GM23338 (cell line): ENCODE data around the gene ACOXL. TPM values are rescaled to one million over a fixed set of nuclear protein-coding genes. Genes with fewer than 3 reads are reported as not detected.

Experiments
- ATAC-seq: fragments of 200-7000 bp; cut with Tn5 transposase; 3 replicates; pipeline ENCODE4 v1.9.1; 2020
- DNase-seq: peaks from one replicate; pipeline ENCODE4 v3.0.0-alpha.2; 2015; ENCODE audit warnings: low spot score
- H2AFZ ChIP-seq: fragments of 200-600 bp; sonication (generic); 2 replicates; pipeline ENCODE4 v1.8.0; 2016; ENCODE audit warnings: antibody characterized with exemption, mild to moderate bottlenecking, moderate library complexity
- H3F3A ChIP-seq: fragments of 200-600 bp; sonication (generic); replicated peaks from 2 replicates; pipeline ENCODE4 v1.8.0; 2017; ENCODE audit warnings: antibody characterized with exemption, mixed run types, low read depth
- H3K27ac ChIP-seq: fragments of 200-600 bp; sonication (generic); 2 replicates; pipeline ENCODE4 v1.6.1; 2016; ENCODE audit warnings: low read depth
- H3K27me3 ChIP-seq: fragments of 200-600 bp; sonication (generic); 2 replicates; pipeline ENCODE4 v1.8.0; 2016; ENCODE audit warnings: mild to moderate bottlenecking, mixed run types, moderate library complexity; ENCODE audit not compliant: insufficient read depth
- H3K36me3 ChIP-seq: fragments of 200-600 bp; sonication (generic); 2 replicates; pipeline ENCODE4 v1.8.0; 2016; ENCODE audit warnings: mild to moderate bottlenecking; ENCODE audit not compliant: insufficient read depth
- H3K4me1 ChIP-seq: fragments of 200-600 bp; sonication (generic); 2 replicates; pipeline ENCODE4 v1.8.0; 2016; ENCODE audit warnings: mild to moderate bottlenecking, moderate library complexity; ENCODE audit not compliant: insufficient read depth
- H3K4me2 ChIP-seq: fragments of 200-600 bp; sonication (generic); 2 replicates; pipeline ENCODE4 v1.7.1; 2017; ENCODE audit warnings: mixed run types
- H3K4me3 ChIP-seq: fragments of 200-600 bp; sonication (generic); 2 replicates; pipeline ENCODE4 v1.6.1; 2016; ENCODE audit warnings: mixed run types
- H3K79me2 ChIP-seq: fragments of 200-600 bp; sonication (generic); replicated peaks from 2 replicates; pipeline ENCODE4 v1.8.0; 2017; ENCODE audit warnings: mild to moderate bottlenecking; ENCODE audit not compliant: insufficient read depth
- H3K9me2 ChIP-seq: fragments of 200-600 bp; sonication (generic); 2 replicates; pipeline ENCODE4 v1.8.0; 2017; ENCODE audit not compliant: insufficient read depth
- H4K20me1 ChIP-seq: fragments of 200-600 bp; sonication (generic); replicated peaks from 2 replicates; pipeline ENCODE4 v1.8.0; 2017; ENCODE audit warnings: mild to moderate bottlenecking; ENCODE audit not compliant: insufficient read depth
- H3K27ac Mint-ChIP-seq: 2 replicates; pipeline ENCODE4 v1.8.0; 2020; ENCODE audit warnings: inconsistent platforms, mild to moderate bottlenecking, moderate library complexity, mixed read lengths
- H3K27me3 Mint-ChIP-seq: 3 replicates; pipeline ENCODE4 v1.8.0; 2022; ENCODE audit warnings: low read depth, mild to moderate bottlenecking, moderate library complexity, mixed read lengths, inconsistent platforms; ENCODE audit not compliant: insufficient read depth, poor library complexity
- H3K36me3 Mint-ChIP-seq: 3 replicates; pipeline ENCODE4 v1.8.0; 2021; ENCODE audit warnings: low read depth, mild to moderate bottlenecking, inconsistent platforms, moderate library complexity, mixed read lengths
- H3K4me1 Mint-ChIP-seq: 3 replicates; pipeline ENCODE4 v1.8.0; 2020; ENCODE audit warnings: mild to moderate bottlenecking, inconsistent platforms, mixed read lengths
- H3K4me3 Mint-ChIP-seq: 3 replicates; pipeline ENCODE4 v1.8.0; 2021; ENCODE audit warnings: moderate library complexity, mild to moderate bottlenecking, inconsistent platforms, mixed read lengths
- H3K9me3 Mint-ChIP-seq: 3 replicates; pipeline ENCODE4 v1.8.0; 2020; ENCODE audit warnings: moderate library complexity, mild to moderate bottlenecking, inconsistent platforms, mixed read lengths
- CREB1 ChIP-seq: fragments of 250-450 bp; sonication (Bioruptor Pico); IDR thresholded peaks from 2 replicates; pipeline ENCODE4 v1.5.0; 2020; ENCODE audit warnings: low read depth, mild to moderate bottlenecking, moderate library complexity
- CTCF ChIP-seq, 2 experiments: fragments of 200-600 bp in 1 of 2; sonication (generic) in 1 of 2; conservative IDR thresholded peaks; 2 replicates each; pipeline versions ENCODE4 v1.5.1 to v1.6.1; 2016 to 2017; ENCODE audit warnings: antibody characterized with exemption in 2 of 2, low read depth in 2 of 2, mild to moderate bottlenecking in 2 of 2, moderate library complexity in 1 of 2
- ETS1 ChIP-seq: IDR thresholded peaks from 2 replicates; pipeline ENCODE4 v1.6.1; 2016; ENCODE audit warnings: antibody characterized with exemption
- EZH2 ChIP-seq: fragments of 200-600 bp; sonication (generic); IDR thresholded peaks from one replicate; pipeline ENCODE4 v1.8.0; 2017; ENCODE audit warnings: antibody characterized with exemption, mild to moderate bottlenecking, low read depth; ENCODE audit not compliant: unreplicated experiment
- EZH2phosphoT487 ChIP-seq: fragments of 200-600 bp; sonication (generic); IDR thresholded peaks from one replicate; pipeline ENCODE4 v1.8.1; 2018; ENCODE audit warnings: antibody characterized with exemption; ENCODE audit not compliant: unreplicated experiment
- JUNB ChIP-seq: IDR thresholded peaks from one replicate; pipeline ENCODE4 v1.6.1; 2016; ENCODE audit warnings: antibody characterized with exemption; ENCODE audit not compliant: unreplicated experiment
- NANOG ChIP-seq: IDR thresholded peaks from 2 replicates; pipeline ENCODE4 v1.6.1; 2016; ENCODE audit warnings: antibody characterized with exemption, borderline replicate concordance
- POLR2AphosphoS5 ChIP-seq: IDR thresholded peaks from 2 replicates; pipeline ENCODE4 v1.6.1; 2016; ENCODE audit warnings: antibody characterized with exemption, low read depth
- REST ChIP-seq: IDR thresholded peaks from one replicate; pipeline ENCODE4 v1.6.1; 2018; ENCODE audit warnings: antibody characterized with exemption; ENCODE audit not compliant: unreplicated experiment
- STAT1 ChIP-seq: IDR thresholded peaks from one replicate; pipeline ENCODE4 v1.6.1; 2016; ENCODE audit warnings: antibody characterized with exemption; ENCODE audit not compliant: unreplicated experiment
- ZNF114 ChIP-seq: fragments of 250-450 bp; sonication (Bioruptor Pico); IDR thresholded peaks from 2 replicates; pipeline ENCODE4 v1.5.0; 2020; ENCODE audit warnings: mild to moderate bottlenecking, moderate library complexity
- ZNF331 ChIP-seq: fragments of 250-450 bp; sonication (Bioruptor Pico); IDR thresholded peaks from 2 replicates; pipeline ENCODE4 v1.5.0; 2020; ENCODE audit warnings: low read depth, mild to moderate bottlenecking, moderate library complexity
- ZNF462 ChIP-seq: fragments of 250-450 bp; sonication (Bioruptor Pico); IDR thresholded peaks from 2 replicates; pipeline ENCODE4 v1.5.0; 2020; ENCODE audit warnings: mild to moderate bottlenecking, moderate library complexity
- polyA plus RNA-seq: library from polyadenylated mRNA; unstranded; fragments of >200 nt; fragmentation: Nextera tagmentation; extraction: Ambion mirVana; gene quantifications from 2 replicates; pipeline ENCODE4 v1.2.1, GENCODE V29; 2016
- total RNA-seq: library from RNA; depleted of rRNA; stranded (reverse); fragments of >200 nt; shearing (Covaris generic); gene quantifications from 2 replicates; pipeline ENCODE4 v1.2.3, GENCODE V29; 2014

Gene ACOXL
- total and polyA plus RNA-seq, 2 experiments from 2014 or later: 9.0 to 14.7 TPM

- Mint-ChIP-seq H3K9me3 (no peaks in the 10 kb centered on the region; the same call in 2 of the 3 replicates), H3K27ac (no peak overlapping the region), H3K27me3 (no peaks in the 10 kb centered on the region), H3K4me1 (peaks cover 8% of the 10 kb centered on the region), H3K36me3 (no peaks in the 10 kb centered on the region), H3K4me3 (no peak overlapping the region)
- DNase-seq (no peak), ATAC-seq (no peak)
- Histone ChIP-seq H3K36me3 (no peaks in the 10 kb centered on the region), H3K4me3 (no peak overlapping the region), H2AFZ (no peak overlapping the region), H3K4me1 (0 out of 2 replicates have a peak, but pooled peaks cover under 1% of the 10 kb centered on the region), H4K20me1 (no peaks in the 10 kb centered on the region), H3K27me3 (no peaks in the 10 kb centered on the region), H3K4me2 (no peak overlapping the region), H3K79me2 (no peaks in the 10 kb centered on the region), H3K27ac (no peak overlapping the region), H3F3A (no peaks in the 10 kb centered on the region), H3K9me2 (no peaks in the 10 kb centered on the region)
- no peak for TF ChIP-seq ZNF462 (CRISPR knock-in tag)
- no peak for TF ChIP-seq ZNF331 (CRISPR knock-in tag)
- TF ChIP-seq REST: no peak
- no peak for TF ChIP-seq POLR2AphosphoS5
- TF ChIP-seq ETS1: no peak
- no peak for TF ChIP-seq CREB1 (CRISPR knock-in tag)
- TF ChIP-seq JUNB: no peak
- TF ChIP-seq ZNF114: no peak
- TF ChIP-seq EZH2: no peak
- TF ChIP-seq CTCF (conservative IDR thresholded peaks at IDR 0.05; ENCODE audit: low read depth in 2 of 2): no peak
- TF ChIP-seq STAT1: no peak
- TF ChIP-seq EZH2phosphoT487: no peak
- no peak for TF ChIP-seq NANOG
Observed at GRCh38 chr2:110960281-110960680, 227.9 kb downstream of the ACOXL start.
